Measurements from ENCODE around the gene ANKHD1. TPM values are rescaled to one million over a fixed set of nuclear protein-coding genes. Genes with fewer than 3 reads are reported as not detected.

ANKHD1 gene
- total and polyA plus RNA-seq, 9 of the 15 experiments (the other 6 are each of a cell fraction or from before 2014, with no cell fraction given), result 38.9 to 138 (median 78.7) TPM

- TF ChIP-seq SAFB2 (IDR thresholded peaks at IDR 0.05; ENCODE audit: borderline replicate concordance, low read depth, low read length, severe bottlenecking), result no peak
- TF ChIP-seq MXD1 (CRISPR knock-in tag; IDR thresholded peaks at IDR 0.05; ENCODE audit: borderline replicate concordance, poor library complexity, severe bottlenecking), result peak; percentile 77
- 0 out of 2 replicates have a peak, but pooled peaks have one; percentile 35 for TF ChIP-seq ZNF583 (CRISPR knock-in tag; IDR thresholded peaks at IDR 0.05)
- no peak for TF ChIP-seq BRD4 (IDR thresholded peaks at IDR 0.05)
- TF ChIP-seq ZNF408 (CRISPR knock-in tag; IDR thresholded peaks at IDR 0.05; ENCODE audit: low read depth), result no peak
- peak in 1 of 2 experiments; percentile 97 for TF ChIP-seq AFF1 (IDR thresholded peaks at IDR 0.05; ENCODE audit: low read depth in 1 of 2, partially characterized antibody in 2 of 2)
- TF ChIP-seq LCOR (CRISPR knock-in tag; IDR thresholded peaks at IDR 0.05), result 0 out of 2 replicates have a peak, but pooled peaks have one; percentile 8
- TF ChIP-seq FOS (IDR thresholded peaks at IDR 0.05; ENCODE audit: extremely low read depth, insufficient read length), result peak; percentile 57
- no peak for TF ChIP-seq ATF4 (CRISPR knock-in tag; IDR thresholded peaks at IDR 0.05)
- 0 out of 2 replicates have a peak, but pooled peaks have one; percentile 54 for TF ChIP-seq ZNF695 (CRISPR knock-in tag; IDR thresholded peaks at IDR 0.05)
- TF ChIP-seq ARHGAP35 (IDR thresholded peaks at IDR 0.05; ENCODE audit: partially characterized antibody), result no peak
- no peak for TF ChIP-seq CAMTA2 (CRISPR knock-in tag; conservative IDR thresholded peaks at IDR 0.05)
- peak; percentile 81; the same call in 1 of the 2 replicates for TF ChIP-seq KDM2B (CRISPR knock-in tag; IDR thresholded peaks at IDR 0.05)
- TF ChIP-seq ZNF253 (CRISPR knock-in tag; conservative IDR thresholded peaks at IDR 0.05), result no peak
- no peak for TF ChIP-seq BMI1 (IDR thresholded peaks at IDR 0.05; ENCODE audit: low read length)
- peak; percentile 54; the same call in 1 of the 2 replicates for TF ChIP-seq SMAD4 (CRISPR knock-in tag; conservative IDR thresholded peaks at IDR 0.05)
- no peak for TF ChIP-seq SIRT6 (IDR thresholded peaks at IDR 0.05; ENCODE audit: low read depth, low read length)
- no peak for TF ChIP-seq HMG20B (CRISPR knock-in tag; IDR thresholded peaks at IDR 0.05)
- no peak for TF ChIP-seq ZNF507 (tag; conservative IDR thresholded peaks at IDR 0.05)
- TF ChIP-seq ARID1B (IDR thresholded peaks at IDR 0.05), result no peak; the same call in 1 of the 2 replicates
- no peak for TF ChIP-seq THAP12 (CRISPR knock-in tag; IDR thresholded peaks at IDR 0.05)
- no peak for TF ChIP-seq ZBTB8A (IDR thresholded peaks at IDR 0.05; ENCODE audit: partially characterized antibody)
Observed at GRCh38 chr5:140400730-140401361, 787 bp upstream of the ANKHD1 start (continued).
